HEK293 (cell line): ENCODE measurements around the gene CADM1.

Experiments
- CTCF ChIA-PET: fragments of 350-600 bp; formaldehyde crosslinking; extraction: SDS; loops from one replicate; lab custom pipeline; 2021; ENCODE audit warnings: antibody characterized with exemption; lab: Yijun Ruan, JAX
- POLR2A ChIA-PET: fragments of 300-600 bp; formaldehyde crosslinking; extraction: SDS; loops from one replicate; lab custom pipeline; 2020; ENCODE audit warnings: antibody characterized with exemption, inconsistent platforms; lab: Yijun Ruan, JAX
- H3K27ac ChIP-seq: fragments of 200-500 bp; sonication (Bioruptor generic); 2 replicates; pipeline ENCODE4 v1.5.1; 2014; ENCODE audit warnings: low read depth, low read length, control low read depth, inconsistent platforms; ENCODE audit errors: extremely low read depth
- H3K36me3 ChIP-seq, 2 experiments: fragments of 200-500 bp in 1 of 2; sonication (Bioruptor generic) in 1 of 2; 1 replicate in 1 of 2; 2 replicates in 1 of 2; pipeline ENCODE4 v1.5.1; 2014 to 2017; ENCODE audit warnings: inconsistent platforms in 2 of 2, low read length in 2 of 2; ENCODE audit not compliant: control insufficient read depth in 2 of 2, insufficient read depth in 1 of 2
- H3K4me1 ChIP-seq: fragments of 200-500 bp; sonication (Bioruptor generic); 2 replicates; pipeline ENCODE4 v1.5.1; 2014; ENCODE audit warnings: mild to moderate bottlenecking, low read length, inconsistent platforms; ENCODE audit not compliant: control insufficient read depth, insufficient read depth
- H3K4me3 ChIP-seq: 2 replicates; pipeline ENCODE4 v1.5.1; 2011; ENCODE audit warnings: low read depth, mild to moderate bottlenecking, control low read depth, low read length, moderate library complexity
- H3K9me3 ChIP-seq: fragments of 200-500 bp; sonication (Bioruptor generic); 2 replicates; pipeline ENCODE4 v1.5.1; 2014; ENCODE audit warnings: low read depth, low read length, inconsistent platforms; ENCODE audit not compliant: control insufficient read depth, insufficient read depth
- GLIS1 ChIP-seq: fragments of 450-650 bp; formaldehyde crosslinking; IDR thresholded peaks from 2 replicates; pipeline ENCODE4 v1.5.1; 2016; ENCODE audit warnings: missing biosample characterization, missing genetic modification characterization
- PRDM1 ChIP-seq: fragments of 450-650 bp; formaldehyde crosslinking; IDR thresholded peaks from 2 replicates; pipeline ENCODE4; 2016; ENCODE audit warnings: missing biosample characterization, missing genetic modification characterization
- YY1 ChIP-seq: fragments of 450-650 bp; formaldehyde crosslinking; IDR thresholded peaks from 2 replicates; pipeline ENCODE4 v1.5.1; 2018; ENCODE audit warnings: missing biosample characterization, missing genetic modification characterization
- ZBTB7A ChIP-seq: fragments of 450-650 bp; formaldehyde crosslinking; IDR thresholded peaks from 2 replicates; pipeline ENCODE4 v1.5.1; 2016; ENCODE audit warnings: low read depth, missing biosample characterization, missing genetic modification characterization
- ZNF202 ChIP-seq: fragments of 450-650 bp; formaldehyde crosslinking; IDR thresholded peaks from 2 replicates; pipeline ENCODE4 v1.5.1; 2016; ENCODE audit warnings: missing biosample characterization, missing genetic modification characterization, borderline replicate concordance
- ZNF398 ChIP-seq: fragments of 450-650 bp; formaldehyde crosslinking; IDR thresholded peaks from 2 replicates; pipeline ENCODE4 v1.5.1; 2017; ENCODE audit warnings: missing biosample characterization, missing genetic modification characterization
- ZNF518A ChIP-seq: fragments of 450-650 bp; formaldehyde crosslinking; conservative IDR thresholded peaks from 2 replicates; pipeline ENCODE4 v1.5.1; 2016; ENCODE audit warnings: low read depth, missing biosample characterization, missing genetic modification characterization
- ZNF623 ChIP-seq: fragments of 450-650 bp; formaldehyde crosslinking; IDR thresholded peaks from 2 replicates; pipeline ENCODE4 v1.5.1; 2016; ENCODE audit warnings: missing biosample characterization, missing genetic modification characterization
- ZNF624 ChIP-seq: fragments of 450-650 bp; formaldehyde crosslinking; IDR thresholded peaks from 2 replicates; pipeline ENCODE4 v1.5.1; 2017; ENCODE audit warnings: missing biosample characterization, missing genetic modification characterization
- ZNF626 ChIP-seq: fragments of 450-650 bp; sonication (Bioruptor Pico); formaldehyde crosslinking; IDR thresholded peaks from 2 replicates; pipeline ENCODE4 v1.5.1; 2018; ENCODE audit warnings: missing biosample characterization, missing genetic modification characterization, inconsistent platforms
- ZNF654 ChIP-seq: fragments of 450-650 bp; formaldehyde crosslinking; IDR thresholded peaks from 2 replicates; pipeline ENCODE4 v1.5.1; 2016; ENCODE audit warnings: low read depth, missing biosample characterization, missing genetic modification characterization
- ZNF670 ChIP-seq: fragments of 450-650 bp; formaldehyde crosslinking; IDR thresholded peaks from 2 replicates; pipeline ENCODE4 v1.5.1; 2016; ENCODE audit warnings: missing biosample characterization, missing genetic modification characterization, low read depth
- ZNF777 ChIP-seq: fragments of 450-650 bp; formaldehyde crosslinking; IDR thresholded peaks from 2 replicates; pipeline ENCODE4 v1.5.1; 2017; ENCODE audit warnings: missing biosample characterization, missing genetic modification characterization, borderline replicate concordance
- TF ChIP-seq, protein P1 (sequence below): fragments of 450-650 bp; formaldehyde crosslinking; IDR thresholded peaks from 2 replicates; pipeline ENCODE4 v1.5.1; 2016; ENCODE audit warnings: missing biosample characterization, missing genetic modification characterization
- TF ChIP-seq, protein P2 (sequence below): fragments of 450-650 bp; formaldehyde crosslinking; IDR thresholded peaks from 2 replicates; pipeline ENCODE4 v1.5.1; 2016; ENCODE audit warnings: missing biosample characterization, missing genetic modification characterization, low read depth
- TF ChIP-seq, protein P3 (sequence below): fragments of 450-650 bp; formaldehyde crosslinking; IDR thresholded peaks from 2 replicates; pipeline ENCODE4 v1.5.1; 2016; ENCODE audit warnings: missing biosample characterization, missing genetic modification characterization

Gene CADM1

DNA sequence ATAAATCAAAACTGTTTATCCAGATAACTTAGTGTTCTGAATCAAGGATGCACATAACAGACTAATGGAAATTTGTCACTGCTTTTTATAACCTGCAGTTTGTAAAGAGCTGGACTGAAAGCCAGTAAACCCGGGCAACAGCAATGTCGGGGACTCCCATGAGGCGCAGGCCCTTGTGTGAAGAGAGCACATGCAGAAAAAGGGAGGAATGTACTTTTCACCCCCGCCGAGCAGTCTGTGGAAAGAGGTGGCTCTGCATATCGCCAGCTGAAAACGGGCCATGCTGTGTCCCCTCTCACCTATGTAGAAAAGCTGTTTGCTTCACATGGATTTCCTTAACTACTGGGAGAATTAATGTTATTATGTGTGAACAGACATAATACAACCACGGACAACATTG, 291.2 kb downstream of the CADM1 start:
- TF ChIP-seq YY1 (no peak), ZNF623 (no peak), PRDM1 (tag by site-specific recombination) (no peak), ZBTB7A (no peak), GLIS1 (no peak)
- TF ChIP-seq, all 188 proteins: peak for 0
- Histone ChIP-seq H3K9me3 (no peaks in the 10 kb centered on the region), H3K27ac (no peak overlapping the region), H3K4me3 (no peak overlapping the region), H3K36me3 (peaks cover 0 to 72% of the 10 kb centered on the region in 2 experiments; a peak in 1 of 3 replicates), H3K4me1 (no peaks in the 10 kb centered on the region)
- ChIA-PET CTCF (no interaction called here), POLR2A (no interaction called here)

- POLR2A ChIA-PET = no interaction called here
- TF ChIP-seq, protein P1, sequence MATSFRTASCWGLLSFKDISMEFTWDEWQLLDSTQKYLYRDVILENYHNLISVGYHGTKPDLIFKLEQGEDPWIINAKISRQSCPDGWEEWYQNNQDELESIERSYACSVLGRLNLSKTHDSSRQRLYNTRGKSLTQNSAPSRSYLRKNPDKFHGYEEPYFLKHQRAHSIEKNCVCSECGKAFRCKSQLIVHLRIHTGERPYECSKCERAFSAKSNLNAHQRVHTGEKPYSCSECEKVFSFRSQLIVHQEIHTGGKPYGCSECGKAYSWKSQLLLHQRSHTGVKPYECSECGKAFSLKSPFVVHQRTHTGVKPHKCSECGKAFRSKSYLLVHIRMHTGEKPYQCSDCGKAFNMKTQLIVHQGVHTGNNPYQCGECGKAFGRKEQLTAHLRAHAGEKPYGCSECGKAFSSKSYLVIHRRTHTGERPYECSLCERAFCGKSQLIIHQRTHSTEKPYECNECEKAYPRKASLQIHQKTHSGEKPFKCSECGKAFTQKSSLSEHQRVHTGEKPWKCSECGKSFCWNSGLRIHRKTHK (tag by site-specific recombination) = no peak
- TF ChIP-seq ZNF624 = no peak
- TF ChIP-seq, protein P2, sequence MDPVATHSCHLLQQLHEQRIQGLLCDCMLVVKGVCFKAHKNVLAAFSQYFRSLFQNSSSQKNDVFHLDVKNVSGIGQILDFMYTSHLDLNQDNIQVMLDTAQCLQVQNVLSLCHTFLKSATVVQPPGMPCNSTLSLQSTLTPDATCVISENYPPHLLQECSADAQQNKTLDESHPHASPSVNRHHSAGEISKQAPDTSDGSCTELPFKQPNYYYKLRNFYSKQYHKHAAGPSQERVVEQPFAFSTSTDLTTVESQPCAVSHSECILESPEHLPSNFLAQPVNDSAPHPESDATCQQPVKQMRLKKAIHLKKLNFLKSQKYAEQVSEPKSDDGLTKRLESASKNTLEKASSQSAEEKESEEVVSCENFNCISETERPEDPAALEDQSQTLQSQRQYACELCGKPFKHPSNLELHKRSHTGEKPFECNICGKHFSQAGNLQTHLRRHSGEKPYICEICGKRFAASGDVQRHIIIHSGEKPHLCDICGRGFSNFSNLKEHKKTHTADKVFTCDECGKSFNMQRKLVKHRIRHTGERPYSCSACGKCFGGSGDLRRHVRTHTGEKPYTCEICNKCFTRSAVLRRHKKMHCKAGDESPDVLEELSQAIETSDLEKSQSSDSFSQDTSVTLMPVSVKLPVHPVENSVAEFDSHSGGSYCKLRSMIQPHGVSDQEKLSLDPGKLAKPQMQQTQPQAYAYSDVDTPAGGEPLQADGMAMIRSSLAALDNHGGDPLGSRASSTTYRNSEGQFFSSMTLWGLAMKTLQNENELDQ (tag by site-specific recombination) = no peak
- no peak for TF ChIP-seq ZNF398
- TF ChIP-seq, protein P3, sequence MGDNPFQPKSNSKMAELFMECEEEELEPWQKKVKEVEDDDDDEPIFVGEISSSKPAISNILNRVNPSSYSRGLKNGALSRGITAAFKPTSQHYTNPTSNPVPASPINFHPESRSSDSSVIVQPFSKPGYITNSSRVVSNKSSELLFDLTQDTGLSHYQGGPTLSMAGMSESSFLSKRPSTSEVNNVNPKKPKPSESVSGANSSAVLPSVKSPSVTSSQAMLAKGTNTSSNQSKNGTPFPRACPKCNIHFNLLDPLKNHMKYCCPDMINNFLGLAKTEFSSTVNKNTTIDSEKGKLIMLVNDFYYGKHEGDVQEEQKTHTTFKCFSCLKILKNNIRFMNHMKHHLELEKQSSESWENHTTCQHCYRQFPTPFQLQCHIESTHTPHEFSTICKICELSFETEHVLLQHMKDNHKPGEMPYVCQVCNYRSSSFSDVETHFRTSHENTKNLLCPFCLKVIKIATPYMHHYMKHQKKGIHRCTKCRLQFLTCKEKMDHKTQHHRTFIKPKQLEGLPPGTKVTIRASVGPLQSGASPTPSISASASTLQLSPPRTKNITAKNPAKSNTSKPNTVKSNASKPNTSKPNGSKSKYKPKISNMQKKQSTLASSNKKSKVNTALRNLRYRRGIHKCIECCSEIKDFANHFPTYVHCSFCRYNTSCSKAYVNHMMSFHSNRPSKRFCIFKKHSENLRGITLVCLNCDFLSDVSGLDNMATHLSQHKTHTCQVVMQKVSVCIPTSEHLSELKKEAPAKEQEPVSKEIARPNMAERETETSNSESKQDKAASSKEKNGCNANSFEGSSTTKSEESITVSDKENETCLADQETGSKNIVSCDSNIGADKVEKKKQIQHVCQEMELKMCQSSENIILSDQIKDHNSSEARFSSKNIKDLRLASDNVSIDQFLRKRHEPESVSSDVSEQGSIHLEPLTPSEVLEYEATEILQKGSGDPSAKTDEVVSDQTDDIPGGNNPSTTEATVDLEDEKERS (tag by site-specific recombination) = no peak
- TF ChIP-seq, all 188 proteins: peak for 0
- H3K27ac ChIP-seq = no peak overlapping the region
- peaks cover 0 to 33% of the 10 kb centered on the region in 2 experiments; a peak in 1 of 3 replicates for H3K36me3 ChIP-seq
- H3K4me1 ChIP-seq = no peaks in the 10 kb centered on the region
- H3K4me3 ChIP-seq = no peak overlapping the region
- CTCF ChIA-PET = interaction anchor here (1.0 kb wide), 1 partner anchor 8 kb away, joined by 4 read pairs; no protein-coding TSS in a partner anchor
- no peaks in the 10 kb centered on the region for H3K9me3 ChIP-seq
Observed at GRCh38 chr11:115208808-115209259, 295.4 kb downstream of the CADM1 start.

GRCh38 chr11:115207916-115208315, 296.3 kb downstream of the CADM1 start:
- Histone ChIP-seq H3K27ac (no peak overlapping the region), H3K4me3 (no peak overlapping the region), H3K36me3 (peaks cover 0 to 24% of the 10 kb centered on the region in 2 experiments; a peak in 1 of 3 replicates), H3K4me1 (no peaks in the 10 kb centered on the region), H3K9me3 (no peaks in the 10 kb centered on the region)
- ChIA-PET POLR2A (no interaction called here), CTCF (interaction anchor here (1.0 kb wide), 1 partner anchor 9 kb away, joined by 4 read pairs; no protein-coding TSS in a partner anchor)
- no peak for TF ChIP-seq ZNF202 (tag by site-specific recombination)
- no peak for TF ChIP-seq ZNF518A (tag by site-specific recombination)
- no peak for TF ChIP-seq ZNF626 (tag by site-specific recombination)
- no peak for TF ChIP-seq ZNF777 (tag by site-specific recombination)
- TF ChIP-seq ZNF670 (tag by site-specific recombination) = no peak
- TF ChIP-seq ZNF654 (tag by site-specific recombination) = no peak
